NOMO-1 treated with DMSO at 0.1 percent for 48 hours (cell line): ENCODE measurements around the gene PTPRZ1.

Experiments used
- DNase-seq: peaks from one replicate; lab custom pipeline; 2025; ENCODE audit not compliant: unreplicated experiment; lab: John Stamatoyannopoulos, UW

PTPRZ1 gene

GRCh38 chr7:121872831-121873288 is at the start of gene PTPRZ1:
Gene PTPRZ1, plus strand, starts transcription at chr7:121873161. Its CDS starts 339 bp downstream, at chr7:121873500.
- DNase-seq = no peak

- DNase-seq = no peak
These were observed 48.7 kb upstream of the PTPRZ1 start for GRCh38 chr7:121824276-121824675.

GRCh38 chr7:121831351-121831750 is 41.6 kb upstream of the PTPRZ1 start:
- peak; percentile 1 for DNase-seq

- no peak for DNase-seq
These were observed 41.2 kb upstream of the PTPRZ1 start for GRCh38 chr7:121831801-121832200.

GRCh38 chr7:121832347-121832746 is 40.6 kb upstream of the PTPRZ1 start:
- no peak for DNase-seq

GRCh38 chr7:121833991-121834390 is 39.0 kb upstream of the PTPRZ1 start:
- DNase-seq = no peak

- DNase-seq = no peak
These were observed 35.5 kb upstream of the PTPRZ1 start for GRCh38 chr7:121837462-121837861.

- DNase-seq = no peak
These were observed 25.9 kb upstream of the PTPRZ1 start for GRCh38 chr7:121847041-121847440.

GRCh38 chr7:121853307-121853706 is 19.7 kb upstream of the PTPRZ1 start:
- DNase-seq = no peak

GRCh38 chr7:121860953-121861352 is 12.0 kb upstream of the PTPRZ1 start:
- DNase-seq = no peak

GRCh38 chr7:121862591-121862990 is 10.4 kb upstream of the PTPRZ1 start:
- DNase-seq = no peak

GRCh38 chr7:121871188-121871587 is 1.8 kb upstream of the PTPRZ1 start:
- no peak for DNase-seq

- no peak for DNase-seq
These were observed 581 bp downstream of the PTPRZ1 start for GRCh38 chr7:121873289-121874194.

GRCh38 chr7:121874298-121874697 is 1.3 kb downstream of the PTPRZ1 start:
- DNase-seq = no peak

GRCh38 chr7:121875203-121875602 is 2.2 kb downstream of the PTPRZ1 start:
- DNase-seq = no peak

GRCh38 chr7:121876656-121877500 is 3.9 kb downstream of the PTPRZ1 start:
- DNase-seq = no peak

GRCh38 chr7:121878918-121879464 is 6.0 kb downstream of the PTPRZ1 start:
- no peak for DNase-seq

- DNase-seq = no peak
These were observed 6.6 kb downstream of the PTPRZ1 start for GRCh38 chr7:121879544-121879943.

- DNase-seq = no peak
These were observed 9.8 kb downstream of the PTPRZ1 start for GRCh38 chr7:121882731-121883130.

- DNase-seq = no peak
These were observed 12.4 kb downstream of the PTPRZ1 start for GRCh38 chr7:121885166-121885920.

GRCh38 chr7:121887634-121888033 is 14.7 kb downstream of the PTPRZ1 start:
- DNase-seq = no peak
